ENCODE measurements around the gene SIK1.
"Not testable (repeated sequence)": the region's sequence is repeated elsewhere in the genome, so short reads cannot be mapped to it uniquely, and the experiment has no call there.

- not testable (repeated sequence) for TF ChIP-seq CTCF, POLR2AphosphoS5, POLR2A, EP300 (IDR thresholded peaks at IDR 0.05)
Measured at GRCh38 chr21:43444524-43444923, 17.6 kb upstream of the SIK1 start.

All from upper lobe of left lung (tissue), 4 donors.